GM12872 (cell line): ENCODE results near the gene RPS17.

ENCODE experiments used
- TF ChIP-seq, protein P1 (sequence below): IDR thresholded peaks from 3 replicates; pipeline ENCODE4 v1.5.1; 2011; ENCODE audit warnings: low read depth, mild to moderate bottlenecking, low read length, moderate library complexity; ENCODE audit not compliant: insufficient read depth

Gene RPS17

DNA sequence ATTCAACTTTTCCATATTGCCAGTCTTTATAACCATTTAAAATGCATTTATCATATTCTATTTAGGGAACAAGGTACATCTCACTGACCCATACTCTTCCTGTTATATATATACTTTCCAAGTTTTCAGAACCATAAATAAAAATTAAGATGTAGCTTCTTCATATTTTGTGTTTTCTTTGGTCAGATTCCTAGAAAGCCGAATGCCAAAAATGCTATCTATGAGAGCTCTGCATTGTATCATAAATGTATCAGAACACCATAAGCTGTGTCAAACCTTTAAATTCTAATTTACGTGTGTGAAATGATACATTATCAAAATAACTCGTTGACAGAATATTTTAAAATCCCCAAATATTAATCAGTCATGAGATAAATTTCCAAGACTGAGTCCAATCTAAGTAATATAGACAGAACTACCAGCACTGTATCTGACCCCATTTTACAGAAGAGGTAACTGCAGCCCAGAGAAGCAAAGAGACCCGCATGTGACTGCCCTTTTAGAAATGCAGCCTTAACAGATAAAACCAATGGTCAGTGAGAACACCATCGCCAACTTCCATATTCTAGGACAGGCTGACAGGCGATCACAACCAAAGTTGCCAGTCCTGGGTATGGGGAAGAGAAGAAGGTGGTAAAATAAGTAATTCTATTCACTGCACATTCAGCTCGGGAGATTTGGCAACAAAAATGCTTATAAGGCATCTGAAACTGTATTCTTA lies 16.2 kb upstream of the RPS17 start:
- TF ChIP-seq, protein P1, sequence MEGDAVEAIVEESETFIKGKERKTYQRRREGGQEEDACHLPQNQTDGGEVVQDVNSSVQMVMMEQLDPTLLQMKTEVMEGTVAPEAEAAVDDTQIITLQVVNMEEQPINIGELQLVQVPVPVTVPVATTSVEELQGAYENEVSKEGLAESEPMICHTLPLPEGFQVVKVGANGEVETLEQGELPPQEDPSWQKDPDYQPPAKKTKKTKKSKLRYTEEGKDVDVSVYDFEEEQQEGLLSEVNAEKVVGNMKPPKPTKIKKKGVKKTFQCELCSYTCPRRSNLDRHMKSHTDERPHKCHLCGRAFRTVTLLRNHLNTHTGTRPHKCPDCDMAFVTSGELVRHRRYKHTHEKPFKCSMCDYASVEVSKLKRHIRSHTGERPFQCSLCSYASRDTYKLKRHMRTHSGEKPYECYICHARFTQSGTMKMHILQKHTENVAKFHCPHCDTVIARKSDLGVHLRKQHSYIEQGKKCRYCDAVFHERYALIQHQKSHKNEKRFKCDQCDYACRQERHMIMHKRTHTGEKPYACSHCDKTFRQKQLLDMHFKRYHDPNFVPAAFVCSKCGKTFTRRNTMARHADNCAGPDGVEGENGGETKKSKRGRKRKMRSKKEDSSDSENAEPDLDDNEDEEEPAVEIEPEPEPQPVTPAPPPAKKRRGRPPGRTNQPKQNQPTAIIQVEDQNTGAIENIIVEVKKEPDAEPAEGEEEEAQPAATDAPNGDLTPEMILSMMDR, result no peak

- TF ChIP-seq, protein P1, result no peak
These were observed 14.6 kb upstream of the RPS17 start for GRCh38 chr15:82554849-82555248.

DNA sequence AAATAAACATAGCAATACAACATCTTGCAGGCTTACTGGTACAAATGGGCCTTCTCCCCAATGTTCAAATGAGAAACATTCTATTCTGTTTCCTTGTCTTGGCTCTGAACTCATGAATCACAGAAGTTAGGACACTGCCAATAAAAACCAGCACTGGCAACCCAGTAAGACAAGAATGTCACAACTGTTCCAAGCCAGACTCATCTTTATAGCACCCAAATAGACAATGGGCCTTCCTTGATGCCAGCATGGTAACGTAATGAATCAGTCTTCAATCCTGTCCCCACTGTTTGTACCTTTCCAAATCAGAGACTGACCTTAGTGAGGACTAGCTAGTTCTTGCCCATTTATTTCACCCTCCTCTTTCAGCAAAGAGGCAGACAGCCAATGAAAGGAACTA lies 14.1 kb upstream of the RPS17 start:
- TF ChIP-seq, protein P1, result no peak

DNA sequence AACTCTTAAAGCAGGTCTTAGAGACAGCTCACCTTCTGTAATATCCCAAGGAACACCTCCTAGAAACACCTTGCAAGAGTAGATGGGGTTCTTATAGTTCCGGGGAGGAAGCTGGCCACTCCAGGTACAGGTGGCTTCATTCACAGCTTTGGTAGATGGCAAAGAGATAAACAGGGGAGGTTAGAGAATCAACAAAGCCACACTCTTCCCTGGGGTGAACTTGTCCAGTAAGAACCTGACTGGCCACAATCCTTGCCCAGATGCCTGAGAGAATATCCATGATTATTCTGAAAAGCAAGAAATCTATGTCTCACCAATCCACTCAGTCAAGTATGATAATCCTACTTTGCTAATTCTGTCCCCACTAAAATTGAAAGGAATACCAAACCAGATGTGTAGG lies 13.6 kb upstream of the RPS17 start:
- TF ChIP-seq, protein P1, result no peak

- TF ChIP-seq, protein P1, result no peak
These were observed 12.6 kb upstream of the RPS17 start for GRCh38 chr15:82552861-82553260.

- TF ChIP-seq, protein P1, result no peak
These were observed 11.5 kb upstream of the RPS17 start for GRCh38 chr15:82551646-82552247.

GRCh38 chr15:82549199-82549665 lies 9.0 kb upstream of the RPS17 start:
- TF ChIP-seq, protein P1, result no peak
